ENCODE results near the gene SMIM23.

- TF ChIP-seq POLR2AphosphoS5 (IDR thresholded peaks at IDR 0.05; ENCODE audit: low read depth) (no peak), CTCF (conservative IDR thresholded peaks at IDR 0.05; ENCODE audit: low read depth in 2 of 2) (no peak), EZH2 (IDR thresholded peaks at IDR 0.05; ENCODE audit: low read depth, unreplicated experiment) (no peak), JUNB (IDR thresholded peaks at IDR 0.05; ENCODE audit: unreplicated experiment) (no peak), EZH2phosphoT487 (IDR thresholded peaks at IDR 0.05; ENCODE audit: unreplicated experiment) (no peak), CREB1 (CRISPR knock-in tag; IDR thresholded peaks at IDR 0.05; ENCODE audit: low read depth) (no peak)
Measured at GRCh38 chr5:171738501-171738900, 47.1 kb upstream of the SMIM23 start.
